ENCODE results near the gene CCDC86.

CCDC86 gene

DNA sequence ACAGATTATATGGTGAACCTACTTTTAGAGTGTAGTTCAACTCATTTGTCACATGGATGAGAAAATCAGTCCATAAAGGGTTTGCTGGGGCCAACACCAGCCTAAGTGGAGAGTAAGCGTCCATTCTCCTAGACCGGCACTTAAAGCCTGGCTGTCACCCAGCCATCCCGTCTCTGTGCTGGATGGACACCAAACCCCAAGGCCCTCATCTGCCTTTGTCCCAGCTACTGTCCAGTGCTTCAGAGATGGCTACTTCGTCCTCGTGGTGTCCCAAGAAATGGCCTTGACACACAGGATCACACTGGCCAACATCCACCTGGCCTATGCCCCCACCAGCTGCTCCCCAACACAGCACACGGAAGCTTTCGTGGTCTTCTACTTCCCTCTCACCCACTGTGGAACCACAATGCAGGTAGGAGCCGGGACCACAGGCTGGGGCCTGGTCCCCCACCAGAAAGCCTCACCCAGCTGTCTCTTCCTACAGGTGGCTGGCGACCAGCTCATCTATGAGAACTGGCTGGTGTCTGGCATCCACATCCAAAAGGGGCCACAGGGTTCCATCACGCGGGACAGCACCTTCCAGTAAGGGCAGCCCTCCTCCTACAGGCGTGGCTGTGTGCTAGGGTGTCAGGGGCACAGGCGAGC, 28.9 kb downstream of the CCDC86 start:
- no peak for DNase-seq

DNA sequence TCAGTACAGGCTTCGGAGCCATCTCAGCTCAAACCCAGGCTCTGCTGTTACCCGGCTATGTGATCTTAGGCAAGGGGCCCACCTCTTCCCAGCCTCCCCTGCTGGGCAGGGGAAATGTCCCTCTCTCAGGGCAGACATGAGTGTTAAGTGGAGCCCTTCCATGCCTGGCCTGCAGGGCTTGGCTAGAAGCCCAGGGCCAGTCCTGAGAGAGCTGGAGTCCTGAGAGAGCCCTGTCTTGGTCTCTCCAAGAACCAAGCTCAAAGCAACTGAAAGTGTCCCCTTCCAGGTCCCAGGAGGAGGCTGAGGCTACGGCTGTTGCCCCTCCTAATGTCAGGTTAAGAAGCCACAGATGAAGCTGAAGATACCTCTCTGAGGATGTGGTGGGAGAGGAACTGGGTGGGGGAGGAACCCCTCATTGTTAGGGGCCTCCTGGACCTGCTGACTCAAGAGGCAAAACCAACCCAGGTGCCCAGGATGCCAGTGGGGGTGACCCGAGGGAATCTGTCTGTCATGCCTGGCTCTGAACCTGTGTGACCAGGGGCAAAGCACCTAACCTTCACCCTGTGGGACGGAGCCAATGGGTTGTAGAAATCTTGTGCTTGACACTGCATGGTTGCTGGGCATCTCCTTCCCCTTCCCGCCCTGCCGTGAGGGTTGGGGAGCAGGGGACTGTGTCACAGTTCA, 29.6 kb downstream of the CCDC86 start:
- no peak for DNase-seq

DNA sequence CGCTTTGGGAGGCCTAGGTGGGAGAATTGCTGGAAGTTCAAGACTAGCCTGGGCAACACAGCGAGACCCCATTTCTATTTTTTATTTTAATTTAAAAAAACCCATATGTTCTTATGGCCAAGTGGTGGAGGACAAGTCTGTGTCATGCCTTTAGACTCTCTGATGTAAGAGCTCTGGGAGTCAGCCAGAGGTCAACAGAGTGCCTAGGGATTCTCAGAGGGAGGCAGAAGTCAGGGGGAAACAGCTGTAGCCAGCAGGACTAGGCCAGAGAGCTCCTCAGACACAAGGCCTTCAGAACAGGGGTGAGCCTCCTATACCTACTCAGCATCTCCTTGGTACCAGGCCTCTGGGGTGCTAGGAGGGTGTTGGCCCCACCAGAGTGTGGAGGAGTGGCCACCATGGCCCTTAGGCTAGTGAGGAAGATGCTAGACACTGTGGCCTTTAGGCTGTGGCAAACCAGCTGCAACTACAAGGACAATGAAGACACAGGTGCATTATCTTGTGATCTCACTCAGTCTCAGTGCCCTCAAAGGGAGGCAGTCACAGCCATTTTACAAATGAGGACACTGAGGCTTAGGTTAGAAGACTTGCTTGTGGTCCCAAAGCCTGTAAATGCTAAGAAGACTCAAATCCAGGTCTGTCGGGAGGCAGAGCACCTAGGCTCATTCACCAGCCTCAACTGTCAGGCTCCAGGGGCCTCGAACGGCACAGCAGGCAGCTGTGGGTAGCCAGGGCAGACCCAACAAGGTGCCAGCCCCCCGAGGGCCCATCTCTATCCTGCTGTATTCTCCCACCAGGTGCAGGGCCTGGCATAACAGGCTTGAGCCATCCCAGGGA, 30.4 kb downstream of the CCDC86 start:
- DNase-seq, result peak; percentile 41 to 42

DNA sequence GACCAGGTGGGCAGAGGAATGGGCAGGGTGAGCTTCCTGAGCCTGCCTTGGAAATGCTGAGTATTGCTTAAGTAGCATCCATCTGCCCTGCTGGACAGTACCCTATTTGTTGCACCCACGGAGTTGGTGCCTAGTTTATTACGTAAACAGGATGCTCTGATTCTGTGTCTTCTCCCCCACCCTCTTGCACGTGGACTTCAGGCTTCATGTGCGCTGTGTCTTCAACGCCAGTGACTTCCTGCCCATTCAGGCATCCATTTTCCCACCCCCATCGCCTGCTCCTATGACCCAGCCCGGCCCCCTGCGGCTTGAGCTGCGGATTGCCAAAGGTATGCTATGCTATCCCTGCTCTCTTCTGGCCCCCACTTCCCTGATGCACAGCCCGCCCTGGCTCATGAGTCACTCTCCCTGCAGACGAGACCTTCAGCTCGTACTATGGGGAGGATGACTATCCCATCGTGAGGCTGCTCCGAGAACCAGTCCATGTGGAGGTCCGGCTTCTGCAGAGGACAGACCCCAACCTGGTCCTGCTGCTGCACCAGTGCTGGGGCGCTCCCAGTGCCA, 31.1 kb downstream of the CCDC86 start:
- DNase-seq, result peak; percentile 42 to 46

DNA sequence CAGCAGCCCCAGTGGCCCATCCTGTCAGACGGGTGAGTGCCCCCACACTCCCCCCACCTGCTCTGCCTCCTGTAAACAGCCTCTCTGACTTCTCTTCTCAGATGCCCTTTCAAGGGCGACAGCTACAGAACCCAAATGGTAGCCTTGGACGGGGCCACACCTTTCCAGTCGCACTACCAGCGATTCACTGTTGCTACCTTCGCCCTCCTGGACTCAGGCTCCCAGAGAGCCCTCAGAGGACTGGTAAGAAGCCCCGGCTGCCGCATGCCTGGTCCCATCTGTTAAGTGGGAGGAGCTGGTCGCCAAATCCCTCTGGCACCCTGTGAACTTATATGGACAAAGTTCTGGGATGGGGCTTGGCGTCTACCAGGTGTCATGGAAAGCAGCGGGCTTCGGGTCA, 31.6 kb downstream of the CCDC86 start:
- no peak for DNase-seq

DNA sequence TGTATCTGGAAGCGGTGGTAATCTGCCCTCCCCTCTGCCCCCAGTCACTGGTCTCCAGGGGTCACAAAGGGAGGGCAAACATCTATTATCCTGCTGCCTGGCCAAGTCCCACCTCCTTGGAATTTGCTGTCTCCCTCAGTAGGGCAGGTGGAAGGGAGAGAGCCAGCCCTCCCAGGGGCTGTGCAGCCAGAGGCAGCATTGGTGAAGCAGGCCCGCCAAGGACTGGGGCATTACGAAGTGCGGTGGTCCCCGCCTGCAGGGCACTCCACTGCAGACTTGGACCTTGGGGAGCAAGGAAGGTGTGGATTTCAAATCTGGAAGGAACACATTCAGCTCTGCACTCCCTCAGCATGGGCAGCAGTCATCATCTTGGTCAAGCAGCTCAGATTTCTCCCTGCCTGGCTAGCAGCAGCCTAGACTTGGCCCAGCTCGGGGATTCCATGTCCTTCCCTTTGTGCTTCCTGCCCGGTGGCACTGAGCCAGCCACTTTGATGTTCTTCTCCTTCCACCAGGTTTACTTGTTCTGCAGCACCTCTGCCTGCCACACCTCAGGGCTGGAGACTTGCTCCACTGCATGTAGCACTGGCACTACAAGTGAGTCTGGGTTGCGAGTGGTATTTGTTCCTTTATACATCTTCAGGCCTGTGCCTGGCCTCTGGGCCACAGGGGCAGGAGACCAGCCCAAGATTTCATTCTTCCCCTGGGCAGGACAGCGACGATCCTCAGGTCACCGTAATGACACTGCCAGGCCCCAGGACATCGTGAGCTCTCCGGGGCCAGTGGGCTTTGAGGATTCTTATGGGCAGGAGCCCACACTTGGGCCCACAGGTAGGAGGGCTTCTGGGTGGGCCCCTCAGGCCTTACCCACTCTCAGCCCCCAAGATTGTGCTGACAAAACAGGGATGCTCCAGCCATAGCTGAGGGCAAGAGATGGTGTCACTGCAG, 32.8 kb downstream of the CCDC86 start:
- DNase-seq, result no peak

DNA sequence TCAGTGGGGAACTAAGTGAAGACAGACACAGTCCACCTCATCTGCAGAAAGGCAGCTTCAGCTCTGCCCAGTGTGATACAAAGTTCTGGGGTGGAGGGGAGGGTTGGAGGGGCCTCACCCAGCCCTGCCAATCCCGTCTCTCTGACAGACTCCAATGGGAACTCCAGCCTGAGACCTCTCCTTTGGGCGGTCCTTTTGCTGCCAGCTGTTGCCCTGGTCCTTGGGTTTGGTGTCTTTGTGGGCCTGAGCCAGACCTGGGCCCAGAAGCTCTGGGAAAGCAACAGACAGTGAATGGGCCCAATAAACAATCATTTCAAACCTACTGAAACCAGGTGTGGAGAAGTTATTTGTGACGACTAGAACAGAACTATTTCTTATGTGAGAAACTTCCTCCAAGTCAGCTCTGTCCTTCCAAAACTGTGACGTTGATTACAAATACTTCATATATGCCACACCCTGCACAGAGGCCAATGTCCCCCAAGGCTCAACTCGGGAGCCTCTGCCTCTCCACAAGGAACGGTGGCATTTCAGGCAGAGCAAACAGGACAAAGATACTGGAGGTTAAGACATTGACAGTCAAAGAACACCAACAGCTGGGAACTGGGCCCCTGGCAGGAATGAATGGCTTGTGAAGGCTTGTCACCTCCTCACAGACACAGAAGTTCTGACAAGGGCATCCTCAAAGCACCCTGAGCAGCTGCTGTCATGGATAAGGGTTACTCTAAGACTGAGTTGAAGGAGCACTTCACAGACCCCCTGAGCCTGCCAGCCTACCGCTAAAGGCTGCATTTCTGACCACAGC, 33.7 kb downstream of the CCDC86 start:
- no peak for DNase-seq

DNA sequence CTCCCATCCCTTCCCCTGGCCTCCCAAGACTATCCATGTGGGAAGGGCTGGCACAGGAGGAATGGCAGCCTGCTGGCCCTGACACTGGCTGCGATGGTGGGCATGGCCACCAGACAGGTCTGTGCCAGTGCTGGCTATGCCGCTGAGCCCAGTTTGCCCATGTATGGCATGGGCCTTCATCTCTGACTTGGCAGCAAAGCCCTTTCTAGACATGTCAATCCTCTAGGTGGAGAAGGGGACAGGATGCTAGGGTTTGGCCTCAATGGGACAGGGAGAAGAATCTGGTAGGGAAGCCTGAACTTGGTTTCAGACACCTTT, 34.2 kb downstream of the CCDC86 start:
- no peak for DNase-seq

DNA sequence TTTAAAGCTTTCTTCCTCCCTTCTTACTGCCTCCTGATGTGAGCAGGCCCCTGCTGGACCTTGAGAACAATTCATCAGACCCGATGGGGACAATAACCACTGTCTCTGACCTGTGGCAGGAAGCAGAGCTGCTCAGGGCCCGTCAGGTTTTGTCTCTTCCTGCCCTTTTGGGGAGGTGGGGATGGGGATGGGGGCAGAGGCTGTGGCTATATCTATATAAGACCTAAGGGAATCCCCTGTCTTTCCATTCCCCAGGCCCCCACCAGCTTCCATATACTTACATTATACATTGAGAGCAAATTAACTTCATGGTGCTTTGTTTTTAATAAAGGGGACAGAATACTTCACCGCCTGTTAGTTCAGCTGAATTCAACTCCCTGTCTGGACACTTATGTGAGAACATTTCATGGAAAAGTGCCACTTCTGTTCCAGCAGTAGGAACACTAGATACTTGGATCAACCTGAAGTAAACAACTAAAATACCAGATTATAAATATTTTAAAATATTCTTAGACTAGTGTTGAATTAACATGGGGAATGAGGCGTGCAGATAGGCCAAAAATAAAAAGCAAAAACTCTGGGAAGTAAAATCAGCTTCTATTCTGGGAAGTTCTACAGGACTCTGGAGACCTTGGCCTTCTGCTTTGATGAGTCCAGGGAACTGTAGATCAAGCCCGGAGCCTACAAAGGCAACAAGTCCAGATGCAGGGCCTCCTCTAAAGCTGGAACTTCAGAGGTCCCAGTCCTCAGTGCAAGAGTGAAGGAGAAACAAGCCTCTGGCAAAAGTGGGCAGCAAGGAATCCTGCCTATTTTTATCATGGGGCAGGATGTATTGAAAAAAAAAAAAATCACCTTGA, 36.6 kb downstream of the CCDC86 start:
- no peak for DNase-seq

DNA sequence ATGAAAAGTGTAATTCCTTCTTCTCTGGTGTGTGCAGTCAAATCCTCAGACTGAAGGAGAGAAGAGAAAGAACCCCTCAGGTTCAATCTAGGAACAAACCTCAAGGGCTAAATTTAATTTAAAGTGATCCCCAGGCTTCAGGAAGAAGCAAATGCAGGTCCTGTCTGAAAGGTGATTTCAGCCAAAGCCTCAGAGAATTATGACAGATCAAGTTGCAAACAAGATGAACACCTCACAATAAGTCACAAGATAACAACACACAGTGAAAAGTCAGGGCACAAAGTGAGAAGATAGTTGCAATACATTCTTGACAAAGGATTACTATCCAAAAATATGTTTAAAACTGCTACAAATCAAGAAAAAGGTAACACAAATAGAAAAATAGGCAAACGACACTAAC, 37.2 kb downstream of the CCDC86 start:
- DNase-seq, result no peak

DNA sequence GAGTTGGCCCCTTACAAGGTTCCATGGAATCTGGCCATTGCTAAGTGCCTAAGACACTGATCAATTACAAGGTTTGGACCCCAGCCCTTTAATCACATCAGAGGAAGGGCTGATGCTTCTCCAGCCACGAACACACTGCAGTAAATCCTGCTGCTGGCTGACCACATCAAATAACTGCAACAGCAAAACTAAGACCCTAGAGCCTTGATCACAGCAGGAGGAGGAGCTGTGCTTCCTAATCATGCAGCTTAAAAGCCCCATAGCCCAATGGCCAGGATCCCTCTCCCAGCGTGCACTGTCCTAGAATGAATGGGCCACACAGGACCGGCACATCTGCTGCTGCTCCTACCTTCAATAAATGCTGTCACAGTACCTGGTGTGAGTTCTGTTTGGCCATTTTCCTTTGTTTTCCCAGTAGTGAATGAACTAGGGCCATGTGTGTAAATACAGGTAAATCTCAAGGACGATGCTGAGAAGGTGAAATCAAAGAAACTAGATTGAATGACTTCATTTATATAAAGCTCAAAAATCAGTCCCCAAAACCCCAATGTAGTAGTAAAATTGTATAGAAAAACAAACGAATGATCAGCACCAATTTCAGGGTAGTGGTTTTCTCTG, 38.2 kb downstream of the CCDC86 start:
- DNase-seq, result no peak

DNA sequence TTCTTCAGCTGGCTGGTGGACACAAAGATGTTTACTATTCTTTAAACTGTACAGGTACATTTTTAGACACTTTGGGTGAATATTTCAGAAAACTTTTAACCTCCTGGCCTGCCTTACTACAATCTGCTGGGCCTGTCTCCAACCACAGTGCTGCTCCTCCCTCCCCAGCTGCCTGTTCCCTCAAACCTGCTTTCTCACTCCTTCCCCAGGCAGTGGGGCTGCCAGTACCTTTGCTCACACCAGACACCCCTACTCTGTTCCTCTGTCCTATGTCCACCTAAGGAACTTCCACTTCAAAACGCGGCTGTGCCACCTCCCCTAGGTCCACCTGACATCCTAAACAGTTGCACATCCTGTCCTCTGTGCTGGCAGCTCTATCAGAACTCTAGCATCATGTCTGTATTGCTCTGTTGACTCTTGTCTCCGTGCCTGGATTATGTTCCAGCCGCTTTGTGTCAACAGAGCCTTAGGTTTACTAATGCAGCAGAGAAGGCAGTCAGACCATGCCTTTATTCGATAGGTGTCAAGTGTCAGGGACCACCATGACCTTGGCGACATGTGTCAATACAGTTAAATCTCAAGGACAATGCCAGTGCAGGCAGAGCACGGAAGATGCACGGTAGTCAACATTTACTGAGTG, 38.9 kb downstream of the CCDC86 start:
- no peak for DNase-seq

DNA sequence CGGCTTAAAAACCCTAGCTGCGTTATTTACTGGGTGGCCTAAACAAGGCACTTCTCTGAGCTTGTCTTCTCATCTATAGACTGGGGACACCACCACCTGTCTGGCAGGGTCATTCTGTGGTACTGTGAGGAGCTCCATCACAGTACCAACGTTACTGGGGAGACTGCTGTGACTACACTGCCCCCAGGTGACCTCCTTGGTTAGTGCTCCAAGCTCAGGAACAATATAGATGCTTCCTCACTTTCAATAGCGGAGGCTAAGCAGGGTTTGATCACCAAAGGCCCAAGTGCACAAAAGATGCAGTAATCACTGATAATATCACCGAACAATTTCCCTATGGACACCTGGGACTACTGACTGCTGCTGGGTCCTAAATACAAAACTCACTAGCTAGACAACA, 45.6 kb downstream of the CCDC86 start:
- peak in 1 of 2 donors; percentile 58 for DNase-seq

DNA sequence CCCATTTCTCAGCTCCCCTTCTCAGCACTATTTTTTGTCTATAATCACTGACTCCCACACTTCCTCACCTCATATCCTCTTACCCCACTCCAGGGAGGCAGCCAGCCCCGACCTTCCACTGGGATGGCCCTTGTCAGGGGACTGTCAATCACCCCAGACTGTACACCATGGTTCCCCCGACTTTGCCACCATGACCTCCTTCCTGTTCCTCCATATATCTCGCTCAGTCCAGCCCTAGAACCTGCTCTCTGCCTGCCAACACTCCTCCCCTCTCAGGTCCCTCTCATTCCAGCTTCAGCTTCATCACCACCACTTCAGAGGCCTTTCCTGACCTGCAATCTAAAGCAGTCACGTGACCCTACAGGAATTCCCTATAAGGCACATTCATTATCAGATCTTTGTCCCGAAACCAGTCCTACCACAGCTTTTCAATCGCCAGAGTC, 48.0 kb downstream of the CCDC86 start:
- DNase-seq, result no peak

DNA sequence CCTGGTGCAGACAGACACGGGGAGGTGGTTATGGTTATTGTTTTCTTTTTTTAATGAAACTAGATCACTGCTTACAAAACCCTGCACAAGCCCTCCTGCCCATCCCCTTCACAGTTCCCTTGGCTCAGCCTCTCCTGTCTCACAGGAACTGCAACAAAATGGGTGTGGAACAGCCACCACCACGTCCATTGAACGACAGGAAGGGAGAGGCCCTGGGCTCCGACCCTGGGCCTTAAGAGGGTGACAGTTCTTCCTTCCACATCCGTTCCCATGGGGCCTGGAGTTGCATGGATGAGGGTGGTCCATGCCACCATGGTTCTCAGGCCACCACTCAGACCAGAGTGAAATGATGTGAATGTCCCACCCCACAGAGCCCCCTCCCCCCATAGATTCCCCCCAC, 48.8 kb downstream of the CCDC86 start:
- no peak for DNase-seq

DNA sequence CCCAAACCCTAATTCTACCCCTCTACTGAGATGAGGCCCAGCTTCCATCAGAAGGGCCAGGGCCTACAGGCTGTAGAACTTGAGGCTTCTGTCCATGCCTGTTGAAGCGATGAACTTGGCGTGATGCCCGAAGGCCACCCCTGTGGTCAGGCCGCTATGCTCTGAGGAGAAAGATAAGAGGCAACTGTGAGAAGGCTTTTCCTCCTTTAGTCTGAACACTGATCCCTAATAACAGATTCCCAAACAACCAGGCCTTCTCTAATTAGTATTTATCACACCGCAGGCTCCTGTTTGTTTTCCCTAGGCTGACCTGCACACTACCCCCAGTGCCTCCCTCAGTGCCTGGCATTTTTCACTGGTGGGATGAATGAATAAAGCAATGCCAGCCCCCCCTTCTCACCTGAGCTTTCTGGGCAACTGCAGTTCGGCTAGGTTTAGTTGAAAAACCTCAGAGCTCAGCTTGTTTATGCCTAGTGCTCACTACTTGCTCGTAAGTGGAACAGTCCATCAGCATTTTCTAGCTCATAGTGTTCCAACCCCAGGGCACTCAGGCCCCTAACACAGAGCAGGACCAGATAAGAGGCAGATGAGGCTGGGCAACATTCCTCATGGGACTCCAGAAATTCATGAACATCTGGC, 49.3 kb downstream of the CCDC86 start:
- no peak for DNase-seq

DNA sequence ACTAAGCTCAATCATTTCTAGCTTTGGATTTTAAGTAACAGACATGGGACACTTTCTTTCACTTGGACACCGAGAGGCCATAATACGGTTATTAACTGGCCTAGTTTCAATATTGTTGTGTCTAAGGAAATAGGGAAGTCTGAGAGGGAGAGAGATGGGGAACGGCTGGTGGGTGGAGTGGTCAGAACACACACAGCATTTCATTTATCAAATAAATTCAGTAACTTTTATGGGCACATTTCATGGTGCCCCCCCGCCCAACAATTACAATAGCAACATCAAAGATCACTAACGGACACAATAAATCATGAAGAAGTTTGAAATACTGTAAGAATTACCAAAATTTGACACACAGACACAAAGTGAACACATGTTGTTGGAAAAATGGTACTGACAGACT, 53.8 kb downstream of the CCDC86 start:
- DNase-seq, result no peak

DNA sequence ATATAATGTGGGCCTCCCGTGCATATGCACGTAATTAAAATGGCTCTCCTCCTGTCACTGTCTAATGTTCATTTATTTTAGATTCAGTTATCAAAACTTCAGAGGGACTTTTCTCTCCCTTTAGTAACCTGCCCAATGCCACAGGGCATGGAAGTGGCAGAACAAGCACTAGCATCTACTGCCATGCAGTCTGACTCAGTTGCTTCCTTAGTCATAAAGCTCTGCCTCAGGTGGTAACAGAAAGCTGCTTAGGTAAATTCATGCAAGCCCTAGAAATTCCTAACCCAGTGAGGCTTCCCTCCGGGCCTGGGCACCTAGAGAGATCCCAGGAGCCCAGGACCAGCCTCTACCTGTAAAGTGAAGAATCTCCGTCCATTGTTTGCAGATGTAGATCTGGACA, 55.6 kb downstream of the CCDC86 start:
- DNase-seq, result no peak

Measured in inflammatory macrophage treated with lipopolysaccharide for 1 hour (primary cell).